ENCODE measurements around the gene INPPL1. TPM values are rescaled to one million over a fixed set of nuclear protein-coding genes. Genes with fewer than 3 reads are reported as not detected.

INPPL1 gene
- total RNA-seq, 1 experiment from 2014 or later, result 90.2 TPM

DNA sequence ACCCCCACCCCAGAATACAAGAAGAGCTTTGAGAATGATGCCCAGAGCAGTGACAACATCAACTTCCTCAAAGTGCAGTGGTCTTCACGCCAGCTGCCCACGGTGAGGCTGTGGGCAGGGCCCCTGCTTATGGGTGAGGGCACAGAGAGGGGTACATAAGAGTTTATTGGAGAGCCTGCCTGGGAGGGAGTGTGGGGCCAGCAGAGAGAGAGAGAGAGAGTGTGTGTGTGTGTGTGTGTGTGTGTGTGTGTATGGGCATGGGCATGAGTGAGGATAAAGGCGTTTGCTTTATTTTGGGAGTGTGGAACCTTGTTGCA is 9.9 kb downstream of the INPPL1 start:
- no TSS peak for BruUV-seq (replicated peaks)
- no peaks in the 10 kb centered on the region for H3K9me3 Mint-ChIP-seq (ENCODE audit: unreplicated experiment)
- H3K27ac Mint-ChIP-seq (ENCODE audit: low read depth, unreplicated experiment), result no peak overlapping the region
- no peaks in the 10 kb centered on the region for H3K27me3 Mint-ChIP-seq (ENCODE audit: insufficient read depth, unreplicated experiment)
- no peak for DNase-seq (ENCODE audit: unreplicated experiment)
- TF ChIP-seq, protein P1, sequence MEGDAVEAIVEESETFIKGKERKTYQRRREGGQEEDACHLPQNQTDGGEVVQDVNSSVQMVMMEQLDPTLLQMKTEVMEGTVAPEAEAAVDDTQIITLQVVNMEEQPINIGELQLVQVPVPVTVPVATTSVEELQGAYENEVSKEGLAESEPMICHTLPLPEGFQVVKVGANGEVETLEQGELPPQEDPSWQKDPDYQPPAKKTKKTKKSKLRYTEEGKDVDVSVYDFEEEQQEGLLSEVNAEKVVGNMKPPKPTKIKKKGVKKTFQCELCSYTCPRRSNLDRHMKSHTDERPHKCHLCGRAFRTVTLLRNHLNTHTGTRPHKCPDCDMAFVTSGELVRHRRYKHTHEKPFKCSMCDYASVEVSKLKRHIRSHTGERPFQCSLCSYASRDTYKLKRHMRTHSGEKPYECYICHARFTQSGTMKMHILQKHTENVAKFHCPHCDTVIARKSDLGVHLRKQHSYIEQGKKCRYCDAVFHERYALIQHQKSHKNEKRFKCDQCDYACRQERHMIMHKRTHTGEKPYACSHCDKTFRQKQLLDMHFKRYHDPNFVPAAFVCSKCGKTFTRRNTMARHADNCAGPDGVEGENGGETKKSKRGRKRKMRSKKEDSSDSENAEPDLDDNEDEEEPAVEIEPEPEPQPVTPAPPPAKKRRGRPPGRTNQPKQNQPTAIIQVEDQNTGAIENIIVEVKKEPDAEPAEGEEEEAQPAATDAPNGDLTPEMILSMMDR (IDR thresholded peaks at IDR 0.05; ENCODE audit: unreplicated experiment), result no peak
- peaks cover 7% of the 10 kb centered on the region for H3K4me1 Mint-ChIP-seq (ENCODE audit: insufficient read depth, unreplicated experiment)
- CTCF ChIA-PET, result interaction anchor here (0.5 to 0.7 kb wide), 2 partner anchors 136 to 553 kb away, joined by 4 read pairs; no protein-coding TSS in a partner anchor
- intact Hi-C loops (cut with micrococcal nuclease), result no loop called here
- POLR2A ChIA-PET, result interaction anchor here (0.6 to 3.3 kb wide), 2 partner anchors 9 to 256 kb away, joined by 3 to 25 read pairs; partner anchors contain the start of gene INPPL1
- peaks cover 76% of the 10 kb centered on the region for H3K36me3 Mint-ChIP-seq (ENCODE audit: insufficient read depth, unreplicated experiment)
- no peak overlapping the region for H3K4me3 Mint-ChIP-seq (ENCODE audit: unreplicated experiment)

DNA sequence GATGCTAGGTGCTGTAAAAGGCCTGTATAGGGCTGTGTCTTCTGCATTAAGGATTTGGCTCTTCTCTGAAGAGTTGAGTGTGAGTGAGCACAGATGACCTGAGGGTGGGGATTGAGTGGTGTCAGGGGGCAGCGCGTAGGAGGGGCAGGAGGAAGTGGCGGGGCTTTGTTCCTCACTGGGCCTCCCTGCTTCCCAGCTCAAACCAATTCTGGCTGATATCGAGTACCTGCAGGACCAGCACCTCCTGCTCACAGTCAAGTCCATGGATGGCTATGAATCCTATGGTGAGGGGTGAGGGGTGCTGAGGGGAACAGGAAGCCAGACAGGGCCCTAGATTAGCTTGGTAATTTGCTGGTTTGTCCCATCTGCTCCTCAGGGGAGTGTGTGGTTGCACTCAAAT is 10.4 kb downstream of the INPPL1 start:
- Mint-ChIP-seq H3K27ac (ENCODE audit: low read depth, unreplicated experiment) (no peak overlapping the region), H3K4me1 (ENCODE audit: insufficient read depth, unreplicated experiment) (peaks cover 9% of the 10 kb centered on the region), H3K9me3 (ENCODE audit: unreplicated experiment) (no peaks in the 10 kb centered on the region), H3K36me3 (ENCODE audit: insufficient read depth, unreplicated experiment) (peaks cover 72% of the 10 kb centered on the region), H3K4me3 (ENCODE audit: unreplicated experiment) (no peak overlapping the region), H3K27me3 (ENCODE audit: insufficient read depth, unreplicated experiment) (no peaks in the 10 kb centered on the region)
- no TSS peak for BruUV-seq (replicated peaks)
- no peak for DNase-seq (ENCODE audit: unreplicated experiment)
- ChIA-PET CTCF (interaction anchor here (0.7 kb wide), 1 partner anchor 136 kb away, joined by 4 read pairs; no protein-coding TSS in a partner anchor), POLR2A (interaction anchor here (0.6 to 3.3 kb wide), 3 partner anchors 10 to 257 kb away, joined by 3 to 25 read pairs (median 3); partner anchors contain the start of gene INPPL1)
- TF ChIP-seq, protein P1 (IDR thresholded peaks at IDR 0.05; ENCODE audit: unreplicated experiment), result no peak
- intact Hi-C loops (cut with micrococcal nuclease), result loop anchor here (5.0 kb wide), 1 partner anchor 258 kb away; no protein-coding TSS in a partner anchor

DNA sequence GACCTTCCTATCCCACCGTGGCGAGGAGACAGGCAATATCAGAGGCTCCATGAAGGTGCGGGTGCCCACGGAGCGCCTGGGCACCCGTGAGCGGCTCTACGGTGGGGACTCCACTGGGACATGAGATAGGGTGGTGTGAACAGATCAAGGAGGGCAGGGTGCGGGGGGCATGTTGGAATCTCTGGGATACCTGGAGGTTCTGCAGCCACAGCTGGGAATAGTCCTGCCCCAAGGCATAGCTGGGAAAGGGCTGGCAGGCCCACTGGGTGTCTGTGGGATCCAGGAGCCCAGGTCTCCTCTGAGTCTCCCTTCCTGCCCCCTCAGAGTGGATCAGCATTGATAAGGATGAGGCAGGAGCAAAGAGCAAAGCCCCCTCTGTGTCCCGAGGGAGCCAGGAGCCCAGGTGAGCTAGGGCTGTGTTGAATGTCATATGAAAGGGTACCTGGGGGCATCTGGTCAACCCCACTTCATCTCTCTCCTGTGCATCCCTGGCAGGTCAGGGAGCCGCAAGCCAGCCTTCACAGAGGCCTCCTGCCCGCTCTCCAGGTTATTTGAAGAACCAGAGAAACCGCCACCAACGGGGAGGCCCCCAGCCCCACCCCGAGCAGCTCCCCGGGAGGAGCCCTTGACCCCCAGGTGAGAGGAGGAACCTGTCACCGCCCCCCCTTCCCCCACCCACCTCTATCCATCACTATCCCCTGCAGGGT is 10.9 kb downstream of the INPPL1 start:
- Mint-ChIP-seq H3K36me3 (ENCODE audit: insufficient read depth, unreplicated experiment) (peaks cover 66% of the 10 kb centered on the region), H3K4me3 (ENCODE audit: unreplicated experiment) (no peak overlapping the region), H3K4me1 (ENCODE audit: insufficient read depth, unreplicated experiment) (peaks cover 9% of the 10 kb centered on the region), H3K27ac (ENCODE audit: low read depth, unreplicated experiment) (no peak overlapping the region), H3K9me3 (ENCODE audit: unreplicated experiment) (no peaks in the 10 kb centered on the region), H3K27me3 (ENCODE audit: insufficient read depth, unreplicated experiment) (no peaks in the 10 kb centered on the region)
- intact Hi-C loops (cut with micrococcal nuclease), result loop anchor here (5.0 kb wide), 1 partner anchor 258 kb away; no protein-coding TSS in a partner anchor
- no TSS peak for BruUV-seq (replicated peaks)
- ChIA-PET CTCF (interaction anchor here (0.5 to 3.6 kb wide), 7 partner anchors 13 to 250 kb away, joined by 3 to 12 read pairs (median 3); no protein-coding TSS in a partner anchor), POLR2A (interaction anchor here (0.6 to 3.3 kb wide), 5 partner anchors 10 to 220 kb away, joined by 3 to 25 read pairs (median 4); partner anchors contain the start of gene INPPL1)
- no peak for DNase-seq (ENCODE audit: unreplicated experiment)
- TF ChIP-seq, protein P1 (IDR thresholded peaks at IDR 0.05; ENCODE audit: unreplicated experiment), result no peak

DNA sequence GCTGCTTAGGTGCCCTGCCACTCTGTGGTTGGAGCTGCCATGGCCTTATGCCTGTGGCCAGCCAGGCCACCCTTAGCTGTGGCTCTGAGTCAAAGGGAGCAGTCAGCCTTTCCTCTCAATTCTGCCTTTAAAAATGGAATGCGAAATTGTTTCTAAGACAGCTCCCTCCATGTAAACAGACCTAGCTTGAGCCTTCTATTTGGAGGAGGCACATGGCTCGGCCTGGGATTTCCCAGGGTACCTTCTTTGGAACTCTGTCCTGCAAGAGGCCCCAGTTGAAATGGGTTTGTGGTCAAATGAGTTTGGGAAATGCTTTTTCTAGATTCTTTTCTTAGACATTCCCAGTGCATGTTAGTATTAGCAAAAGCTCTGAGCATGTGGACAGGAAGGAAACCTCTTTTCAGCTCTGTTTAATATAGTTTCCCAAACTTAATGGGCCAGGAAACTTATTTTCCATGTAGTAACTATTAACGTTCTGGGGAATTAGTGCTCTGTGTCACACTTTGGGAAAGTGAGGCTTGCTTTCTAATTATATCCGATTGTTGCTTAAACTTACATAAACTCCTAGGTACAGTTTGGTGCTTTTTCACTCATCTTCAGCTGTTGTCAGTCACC is 11.6 kb downstream of the INPPL1 start:
- no peaks in the 10 kb centered on the region for H3K27me3 Mint-ChIP-seq (ENCODE audit: insufficient read depth, unreplicated experiment)
- ChIA-PET POLR2A (interaction anchor here (0.7 to 3.3 kb wide), 5 partner anchors 11 to 220 kb away, joined by 3 to 25 read pairs (median 4); partner anchors contain the start of gene INPPL1), CTCF (interaction anchor here (0.5 to 3.6 kb wide), 8 partner anchors 12 to 250 kb away, joined by 3 to 12 read pairs (median 3); no protein-coding TSS in a partner anchor)
- TF ChIP-seq, protein P1 (IDR thresholded peaks at IDR 0.05; ENCODE audit: unreplicated experiment), result no peak
- no TSS peak for BruUV-seq (replicated peaks)
- H3K4me1 Mint-ChIP-seq (ENCODE audit: insufficient read depth, unreplicated experiment), result peaks cover 9% of the 10 kb centered on the region
- intact Hi-C loops (cut with micrococcal nuclease), result loop anchor here (5.0 kb wide), 1 partner anchor 259 kb away; no protein-coding TSS in a partner anchor
- no peak overlapping the region for H3K4me3 Mint-ChIP-seq (ENCODE audit: unreplicated experiment)
- DNase-seq (ENCODE audit: unreplicated experiment), result no peak
- H3K9me3 Mint-ChIP-seq (ENCODE audit: unreplicated experiment), result no peaks in the 10 kb centered on the region
- no peak overlapping the region for H3K27ac Mint-ChIP-seq (ENCODE audit: low read depth, unreplicated experiment)
- H3K36me3 Mint-ChIP-seq (ENCODE audit: insufficient read depth, unreplicated experiment), result peaks cover 59% of the 10 kb centered on the region
